ENCODE measurements around the gene AGBL4.

GRCh38 chr1:49181033-49181432 lies 842.7 kb downstream of the AGBL4 start:
- TF ChIP-seq POLR2AphosphoS5 (IDR thresholded peaks at IDR 0.05; ENCODE audit: low read depth, low read length) (no peak), SIN3A (IDR thresholded peaks at IDR 0.05; ENCODE audit: borderline replicate concordance, insufficient read depth, low read length) (no peak), REST (IDR thresholded peaks at IDR 0.05; ENCODE audit: insufficient read depth in 1 of 2, low read depth in 2 of 2, low read length in 2 of 2) (no peak), TAF1 (IDR thresholded peaks at IDR 0.05; ENCODE audit: borderline replicate concordance, insufficient read depth, low read length) (no peak)
